Measurements from ENCODE around the gene MORN4. TPM values are rescaled to one million over a fixed set of nuclear protein-coding genes. Genes with fewer than 3 reads are reported as not detected.

MORN4 gene
- total and polyA plus RNA-seq, 9 of the 15 experiments (the other 6 are each of a cell fraction or from before 2014, with no cell fraction given), result 8.3 to 23.9 (median 11.7) TPM

GRCh38 chr10:97675222-97675621 lies 41.9 kb upstream of the MORN4 start (continued):
- TF ChIP-seq REST (IDR thresholded peaks at IDR 0.05; ENCODE audit: borderline replicate concordance) (no peak), REST (CRISPR knock-in tag; IDR thresholded peaks at IDR 0.05; ENCODE audit: low read depth) (no peak), ZNF780A (CRISPR knock-in tag; IDR thresholded peaks at IDR 0.05) (no peak), ZC3H4 (CRISPR knock-in tag; IDR thresholded peaks at IDR 0.05; ENCODE audit: borderline replicate concordance) (no peak)
